ENCODE measurements around the gene SLC7A14. TPM values are rescaled to one million over a fixed set of nuclear protein-coding genes. Genes with fewer than 3 reads are reported as not detected.

The SLC7A14 gene
- total RNA-seq, 4 donors from 2014 or later = 0.44 TPM; not detected in 3

DNA sequence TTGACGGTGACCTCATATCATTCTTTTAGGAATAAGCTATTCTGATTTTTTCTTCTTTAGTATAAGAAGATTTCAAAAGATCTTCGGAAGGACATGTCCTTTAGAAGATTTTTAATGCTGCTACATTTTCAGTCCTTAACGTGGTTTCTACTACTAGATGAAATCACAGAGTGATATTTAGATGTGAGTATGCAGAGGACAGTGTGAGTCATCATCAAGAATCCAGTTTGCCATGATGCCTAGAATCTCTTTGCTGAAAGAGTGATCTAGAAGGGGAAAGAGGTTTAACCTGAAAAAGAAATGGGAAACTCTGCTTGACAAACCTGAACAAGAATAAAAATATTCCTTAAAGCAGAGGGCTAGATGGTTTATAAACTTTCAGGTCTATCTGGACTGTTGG, 43.2 kb downstream of the SLC7A14 start:
- H3K4me3 ChIP-seq = no peak overlapping the region
- H3K27ac ChIP-seq = no peak overlapping the region
- H3K36me3 ChIP-seq = no peaks in the 10 kb centered on the region
- WGBS, 2 donors = 88 to 90% methylated on average over 3 of the region's 3 CpGs
- H3K9me3 ChIP-seq = no peaks in the 10 kb centered on the region
- DNase-seq (ENCODE audit: low spot score in 2 of 2) = no peak
- H3K4me1 ChIP-seq = no peaks in the 10 kb centered on the region
- TF ChIP-seq, protein P1, sequence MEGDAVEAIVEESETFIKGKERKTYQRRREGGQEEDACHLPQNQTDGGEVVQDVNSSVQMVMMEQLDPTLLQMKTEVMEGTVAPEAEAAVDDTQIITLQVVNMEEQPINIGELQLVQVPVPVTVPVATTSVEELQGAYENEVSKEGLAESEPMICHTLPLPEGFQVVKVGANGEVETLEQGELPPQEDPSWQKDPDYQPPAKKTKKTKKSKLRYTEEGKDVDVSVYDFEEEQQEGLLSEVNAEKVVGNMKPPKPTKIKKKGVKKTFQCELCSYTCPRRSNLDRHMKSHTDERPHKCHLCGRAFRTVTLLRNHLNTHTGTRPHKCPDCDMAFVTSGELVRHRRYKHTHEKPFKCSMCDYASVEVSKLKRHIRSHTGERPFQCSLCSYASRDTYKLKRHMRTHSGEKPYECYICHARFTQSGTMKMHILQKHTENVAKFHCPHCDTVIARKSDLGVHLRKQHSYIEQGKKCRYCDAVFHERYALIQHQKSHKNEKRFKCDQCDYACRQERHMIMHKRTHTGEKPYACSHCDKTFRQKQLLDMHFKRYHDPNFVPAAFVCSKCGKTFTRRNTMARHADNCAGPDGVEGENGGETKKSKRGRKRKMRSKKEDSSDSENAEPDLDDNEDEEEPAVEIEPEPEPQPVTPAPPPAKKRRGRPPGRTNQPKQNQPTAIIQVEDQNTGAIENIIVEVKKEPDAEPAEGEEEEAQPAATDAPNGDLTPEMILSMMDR (IDR thresholded peaks at IDR 0.05) = no peak
- TF ChIP-seq EP300 (IDR thresholded peaks at IDR 0.05) = no peak
- no peak for TF ChIP-seq POLR2A (IDR thresholded peaks at IDR 0.05)
- no peaks in the 10 kb centered on the region for H3K27me3 ChIP-seq

DNA sequence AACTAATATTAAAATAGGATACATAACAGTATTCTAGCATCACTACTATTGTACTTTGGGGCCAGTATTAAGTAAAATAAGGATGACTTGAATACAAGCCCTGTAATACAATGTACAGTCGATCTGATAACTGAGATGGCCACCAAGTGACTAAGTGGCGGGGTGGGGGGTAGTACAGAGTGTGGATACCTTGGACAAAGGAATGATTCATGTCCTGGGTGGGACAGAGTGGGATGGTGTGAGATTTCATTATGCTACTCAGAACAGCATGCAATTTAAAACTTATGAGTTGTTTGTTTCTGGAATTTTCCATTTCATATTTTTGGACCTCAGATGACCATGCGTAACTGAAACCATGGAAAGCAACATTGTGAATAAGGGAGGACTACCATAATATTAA, 46.0 kb downstream of the SLC7A14 start:
- no peak overlapping the region for H3K4me3 ChIP-seq
- DNase-seq (ENCODE audit: low spot score in 2 of 2) = no peak
- no peaks in the 10 kb centered on the region for H3K9me3 ChIP-seq
- TF ChIP-seq POLR2A (IDR thresholded peaks at IDR 0.05) (no peak), EP300 (IDR thresholded peaks at IDR 0.05) (no peak)
- TF ChIP-seq, protein P1 (IDR thresholded peaks at IDR 0.05) = no peak
- H3K4me1 ChIP-seq = no peaks in the 10 kb centered on the region
- H3K27ac ChIP-seq = no peak overlapping the region
- WGBS, 2 donors = 68 to 73% methylated on average over 3 of the region's 3 CpGs
- no peaks in the 10 kb centered on the region for H3K36me3 ChIP-seq
- no peaks in the 10 kb centered on the region for H3K27me3 ChIP-seq

DNA sequence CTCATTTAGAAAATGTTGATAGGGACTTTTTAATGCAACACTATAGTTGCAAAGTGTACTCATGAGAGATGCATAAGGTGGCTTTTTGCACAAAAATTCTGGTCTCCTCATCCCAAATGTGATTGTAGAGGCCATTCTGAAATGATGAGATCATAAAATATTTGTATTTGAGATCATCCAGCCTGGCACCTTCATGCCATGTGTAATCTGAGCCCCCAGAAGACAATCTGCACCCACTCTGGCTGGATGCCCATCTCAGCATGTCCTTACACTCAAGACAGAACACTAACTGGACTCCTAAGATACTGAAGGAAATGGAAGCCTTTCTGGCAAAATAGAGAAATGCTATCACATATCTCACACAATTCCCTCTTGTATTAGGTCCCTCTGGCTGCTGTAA, 49.2 kb downstream of the SLC7A14 start:
- no peaks in the 10 kb centered on the region for H3K9me3 ChIP-seq
- no peak for DNase-seq (ENCODE audit: low spot score in 2 of 2)
- H3K27ac ChIP-seq = no peak overlapping the region
- H3K36me3 ChIP-seq = no peaks in the 10 kb centered on the region
- H3K4me1 ChIP-seq = peaks cover 0 to 8% (median 3%) of the 10 kb centered on the region in 4 donors
- H3K4me3 ChIP-seq = no peak overlapping the region
- TF ChIP-seq POLR2A (IDR thresholded peaks at IDR 0.05) (no peak), EP300 (IDR thresholded peaks at IDR 0.05) (no peak)
- TF ChIP-seq, protein P1 (IDR thresholded peaks at IDR 0.05) = no peak
- no peaks in the 10 kb centered on the region for H3K27me3 ChIP-seq

DNA sequence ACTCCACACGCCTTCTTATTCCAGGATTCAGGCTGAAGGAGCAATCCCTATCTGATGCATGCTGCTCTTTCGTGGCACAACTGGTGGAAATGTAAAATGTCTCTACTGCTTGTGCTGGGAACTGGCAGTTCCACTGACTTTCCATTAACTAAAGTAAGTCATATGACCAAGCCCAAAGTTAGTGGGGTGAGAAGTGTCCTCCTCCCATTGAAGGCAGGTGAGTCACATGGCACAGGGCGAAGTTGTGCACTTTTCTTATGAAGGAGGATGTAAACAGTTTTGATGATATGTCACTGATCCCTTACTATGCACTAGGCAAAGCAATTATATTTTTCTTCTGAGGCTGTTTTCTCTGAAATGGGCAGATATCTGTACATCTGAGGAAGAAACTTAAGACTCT, 51.6 kb downstream of the SLC7A14 start:
- H3K4me3 ChIP-seq = no peak overlapping the region
- H3K27ac ChIP-seq = no peak overlapping the region
- peaks cover 0 to 14% (median 3%) of the 10 kb centered on the region in 4 donors for H3K4me1 ChIP-seq
- H3K27me3 ChIP-seq = no peaks in the 10 kb centered on the region
- TF ChIP-seq POLR2A (IDR thresholded peaks at IDR 0.05) (no peak), EP300 (IDR thresholded peaks at IDR 0.05) (no peak)
- TF ChIP-seq, protein P1 (IDR thresholded peaks at IDR 0.05) = no peak
- H3K36me3 ChIP-seq = no peaks in the 10 kb centered on the region
- DNase-seq (ENCODE audit: low spot score in 2 of 2) = no peak
- WGBS, 2 donors = 83 to 90% methylated on average over 3 of the region's 3 CpGs
- H3K9me3 ChIP-seq = no peaks in the 10 kb centered on the region

DNA sequence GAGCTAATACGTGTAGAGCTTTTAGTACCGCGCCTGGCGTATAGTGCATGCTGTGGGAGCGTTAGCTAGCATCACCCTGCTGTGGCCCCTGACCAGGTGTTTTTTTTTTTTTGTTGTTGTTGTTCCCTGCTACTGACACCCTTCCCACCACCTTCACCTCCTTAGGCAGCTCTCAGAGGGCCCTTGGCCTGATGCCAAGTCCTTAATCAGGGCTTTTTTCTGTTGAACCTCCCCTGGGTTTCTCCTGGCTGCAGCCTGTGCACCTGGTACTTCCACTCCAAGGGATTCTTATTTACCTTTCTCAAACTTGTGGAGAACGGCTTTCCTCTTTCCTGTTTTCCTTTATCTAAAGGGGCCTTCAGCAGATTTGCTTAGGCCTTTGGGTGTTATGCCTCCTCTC, 53.3 kb downstream of the SLC7A14 start:
- no peaks in the 10 kb centered on the region for H3K36me3 ChIP-seq
- peaks cover 0 to 14% (median 3%) of the 10 kb centered on the region in 4 donors for H3K4me1 ChIP-seq
- H3K9me3 ChIP-seq = no peaks in the 10 kb centered on the region
- no peak overlapping the region for H3K4me3 ChIP-seq
- H3K27ac ChIP-seq = no peak overlapping the region
- H3K27me3 ChIP-seq = no peaks in the 10 kb centered on the region
- TF ChIP-seq, protein P1 (IDR thresholded peaks at IDR 0.05) = no peak
- TF ChIP-seq EP300 (IDR thresholded peaks at IDR 0.05) (no peak), POLR2A (IDR thresholded peaks at IDR 0.05) (no peak)
- DNase-seq (ENCODE audit: low spot score in 2 of 2) = no peak
- 74 to 91% methylated on average over 6 of the region's 6 CpGs for WGBS, 2 donors

Measured in tibial nerve (tissue), 4 donors.